Frontal cortex (tissue), 4 donors: ENCODE results near the gene STARD9. TPM values are rescaled to one million over a fixed set of nuclear protein-coding genes. Genes with fewer than 3 reads are reported as not detected.
"Not testable (repeated sequence)": the region's sequence is repeated elsewhere in the genome, so short reads cannot be mapped to it uniquely, and the experiment has no call there.

Experiments used
- DNase-seq, 2 donors: peaks; one replicate each; pipeline ENCODE4 v3.0.0; 2012; ENCODE audit warnings: low spot score in 2 of 2
- FAIRE-seq: peaks from 2 replicates; lab custom pipeline; 2012; peaks lifted over from hg19 to GRCh38; lab: Jason Lieb, UNC
- total RNA-seq: library from RNA; depleted of rRNA; stranded (reverse); fragments of >200 nt; gene quantifications from one replicate; pipeline ENCODE4 v1.2.3, GENCODE V29; 2014
- donor health status: control.
- donor health status: control.
- donor health status: control.

The STARD9 gene
- total RNA-seq: 5.3 TPM

DNA sequence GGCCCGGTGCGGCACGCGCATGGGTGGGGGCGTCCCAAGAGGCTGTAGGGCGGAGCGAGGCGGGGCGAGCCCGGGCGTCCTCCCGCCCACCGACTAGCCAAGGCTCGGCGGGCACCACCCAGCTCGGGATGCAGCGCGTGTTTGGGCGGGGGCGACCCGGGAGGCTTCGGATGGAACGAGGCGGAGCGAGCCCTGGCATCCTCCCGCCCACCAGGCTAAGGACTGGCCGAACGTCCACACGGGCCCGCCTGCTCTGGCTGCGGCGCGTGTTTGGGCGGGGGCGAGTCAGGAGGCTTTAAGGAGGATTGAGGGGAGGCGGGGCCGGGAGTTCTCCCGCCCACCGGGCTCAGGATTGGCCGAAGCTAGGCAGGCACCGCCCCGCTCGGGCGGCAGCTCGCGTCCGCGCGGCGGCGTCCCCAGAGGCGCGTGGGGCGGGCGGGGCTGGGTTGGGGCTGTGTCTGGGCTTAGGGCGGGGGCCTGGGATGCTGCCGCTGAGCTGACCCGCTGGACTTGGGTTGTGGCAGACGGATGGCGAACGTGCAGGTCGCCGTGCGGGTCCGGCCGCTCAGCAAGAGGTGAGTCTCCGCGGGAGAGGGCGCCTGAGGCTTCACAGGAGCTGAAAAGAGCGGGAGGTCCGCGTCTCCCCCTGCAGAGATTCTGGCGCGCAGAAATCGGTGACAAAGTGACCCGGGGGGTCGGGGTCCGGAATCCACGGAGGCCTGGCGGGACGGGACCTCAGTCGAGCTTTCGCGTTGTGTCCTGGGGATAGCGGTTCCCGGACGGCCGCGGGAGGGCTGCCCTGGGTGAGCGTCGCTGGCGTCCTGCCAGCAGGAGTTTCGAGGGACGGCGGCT, at the start of gene STARD9:
Gene STARD9 (plus strand): TSS at position 419 of the 852 bp plus-strand sequence. CDS start 110 bp downstream, at position 529.
- DNase-seq (peak; percentile 98), FAIRE-seq (no peak)

DNA sequence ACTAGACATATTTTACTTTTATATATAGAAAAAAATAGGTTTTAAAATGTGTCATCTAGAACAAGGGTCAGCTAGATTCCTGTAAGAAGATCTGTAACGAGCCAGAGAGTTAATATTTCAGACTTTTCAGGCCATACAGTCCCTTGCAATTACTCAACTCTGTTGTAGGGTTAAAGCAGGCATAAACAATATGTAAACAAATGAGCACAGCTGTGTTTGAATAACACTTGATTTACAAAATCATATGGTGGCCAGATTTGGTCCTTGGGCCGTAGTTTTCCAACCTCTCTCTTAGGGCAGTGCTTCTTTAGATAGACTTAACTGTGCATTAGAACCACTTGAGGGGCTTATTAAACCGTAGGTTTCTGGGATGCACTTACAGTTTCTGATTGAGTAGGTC, 46.4 kb upstream of the STARD9 start:
- no peak for DNase-seq
- FAIRE-seq: no peak

- DNase-seq (no peak), FAIRE-seq (no peak)
Observed at GRCh38 chr15:42533246-42533645, 42.2 kb upstream of the STARD9 start.

DNA sequence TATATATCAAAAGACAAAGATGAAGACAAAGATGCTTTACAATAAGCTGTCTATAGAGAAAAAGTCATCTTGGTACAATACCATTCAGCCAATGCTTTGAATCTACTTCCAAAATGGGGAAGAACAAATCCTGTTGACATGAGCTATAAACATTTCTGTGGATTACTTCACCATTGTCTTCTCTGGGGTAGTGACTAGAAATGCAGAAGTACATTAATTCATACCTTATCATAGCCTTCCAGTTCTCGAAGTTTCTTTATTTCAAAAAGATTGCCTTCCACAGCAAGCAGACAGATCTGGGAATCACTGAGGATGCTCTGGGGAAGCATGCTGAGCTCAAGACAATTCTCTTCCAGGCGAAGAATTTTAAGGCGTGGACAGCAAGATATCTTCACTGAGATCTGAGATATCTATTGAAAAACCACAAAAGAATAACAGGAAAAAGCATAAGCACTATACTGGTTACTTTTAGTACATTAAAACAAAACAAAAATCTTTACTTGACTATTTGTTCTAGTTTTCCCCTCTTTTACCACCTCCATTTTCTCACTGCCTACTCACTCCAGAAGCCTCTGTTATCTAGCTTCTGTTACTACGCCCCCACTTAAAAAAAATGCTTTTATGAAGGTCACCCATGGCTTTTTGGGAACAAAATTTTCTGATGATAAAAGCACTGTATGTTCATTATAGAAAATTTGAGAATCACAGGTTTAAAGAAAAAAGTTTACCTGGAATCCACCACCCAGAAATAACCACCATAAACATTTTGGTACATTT, 30.4 kb upstream of the STARD9 start:
- DNase-seq (no peak), FAIRE-seq (no peak)

GRCh38 chr15:42547918-42548248, 27.5 kb upstream of the STARD9 start:
- no peak for DNase-seq
- no peak for FAIRE-seq

GRCh38 chr15:42548249-42549031, 27.0 kb upstream of the STARD9 start, which contains the start of the genes HAUS2 and LRRC57:
Gene HAUS2, plus strand, starts transcription at chr15:42548838. Its CDS starts 35 bp downstream, at chr15:42548873.
Gene LRRC57, minus strand, starts transcription at chr15:42548793. Its CDS starts 359 bp downstream, at chr15:42548434.
- peak; percentile 82 to 91 for DNase-seq
- FAIRE-seq: no peak

DNA sequence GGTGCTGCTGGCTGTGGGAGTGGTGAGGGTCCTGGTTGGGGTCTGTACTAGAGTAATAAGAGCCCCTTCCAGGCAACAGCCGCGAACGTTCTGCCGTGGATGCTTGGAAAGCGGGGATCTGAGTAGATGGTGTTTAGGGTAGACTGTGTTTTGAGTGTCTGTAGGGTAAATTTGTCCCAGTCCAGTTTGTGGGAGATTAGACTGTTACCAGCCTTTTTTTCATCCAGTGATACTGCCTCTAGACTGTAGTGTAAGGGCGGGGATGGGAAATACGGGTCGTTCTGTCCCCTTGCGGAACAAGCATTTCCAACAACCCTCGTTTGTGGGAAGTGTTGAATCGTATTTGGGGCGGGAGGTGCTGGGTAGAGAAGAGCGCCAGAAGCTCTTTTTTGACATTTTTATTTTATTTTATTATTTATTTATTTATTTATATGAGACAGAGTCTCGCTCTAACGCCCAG, 26.3 kb upstream of the STARD9 start:
- DNase-seq (peak; percentile 25 to 29), FAIRE-seq (no peak)

DNA sequence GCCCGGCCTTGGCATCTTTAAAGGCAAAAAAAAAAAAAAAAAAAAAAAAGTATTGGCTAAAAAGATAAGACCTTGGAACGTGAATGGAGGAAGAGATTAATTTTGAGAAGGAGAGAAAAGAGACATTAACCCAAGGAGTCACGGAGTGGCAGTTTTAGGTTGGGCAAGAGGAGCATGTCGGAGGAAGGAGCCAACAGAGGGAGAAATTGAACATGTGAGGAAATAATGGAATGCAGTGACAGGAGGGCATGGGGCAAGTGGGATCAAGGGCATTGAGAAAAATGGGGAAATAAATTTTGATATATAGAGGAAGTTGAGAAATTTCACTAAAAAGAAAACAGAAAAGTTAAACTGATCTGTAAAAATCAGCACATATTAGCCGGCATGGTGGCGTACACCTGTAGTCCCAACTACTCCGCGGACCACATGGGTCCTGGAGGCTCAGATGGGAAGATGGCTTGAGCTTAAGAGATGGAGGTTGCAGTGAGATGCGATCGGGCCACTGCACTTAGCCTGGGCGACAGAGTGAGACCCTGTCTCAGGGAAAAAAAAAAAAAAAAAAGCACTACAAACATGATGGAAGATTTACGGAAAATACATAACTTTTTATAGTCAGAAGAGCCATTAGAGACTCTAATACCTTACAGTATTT, 25.5 kb upstream of the STARD9 start:
- DNase-seq (no peak), FAIRE-seq (no peak)

- FAIRE-seq: no peak
- no peak for DNase-seq
Observed at GRCh38 chr15:42553554-42553953, 21.9 kb upstream of the STARD9 start.

GRCh38 chr15:42556550-42557207, 18.7 kb upstream of the STARD9 start:
- not testable (repeated sequence) for DNase-seq, FAIRE-seq

- DNase-seq (no peak), FAIRE-seq (no peak)
Observed at GRCh38 chr15:42558739-42559138, 16.7 kb upstream of the STARD9 start.

- FAIRE-seq: no peak
- no peak for DNase-seq
Observed at GRCh38 chr15:42576040-42576594, 711 bp downstream of the STARD9 start.

DNA sequence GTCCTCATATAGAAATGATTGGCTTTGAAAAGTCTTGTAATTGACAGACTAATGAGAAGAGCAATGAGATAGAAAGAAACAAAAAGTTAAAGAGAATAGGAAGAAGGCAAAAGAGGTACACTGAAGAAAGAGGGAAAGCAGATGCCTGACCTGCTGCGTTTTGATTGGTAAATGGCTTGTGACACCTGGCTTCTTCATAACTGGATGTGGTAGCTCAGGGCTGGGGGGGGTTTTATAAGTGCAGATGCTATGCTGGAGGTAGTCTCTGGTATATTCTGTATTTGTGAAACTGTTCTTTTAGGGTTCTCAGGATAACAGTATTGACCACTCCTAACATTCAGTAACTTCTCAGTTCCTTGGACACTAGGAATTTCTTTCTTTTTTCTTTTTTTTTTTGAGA, 1.4 kb downstream of the STARD9 start:
- DNase-seq: no peak
- FAIRE-seq: no peak

DNA sequence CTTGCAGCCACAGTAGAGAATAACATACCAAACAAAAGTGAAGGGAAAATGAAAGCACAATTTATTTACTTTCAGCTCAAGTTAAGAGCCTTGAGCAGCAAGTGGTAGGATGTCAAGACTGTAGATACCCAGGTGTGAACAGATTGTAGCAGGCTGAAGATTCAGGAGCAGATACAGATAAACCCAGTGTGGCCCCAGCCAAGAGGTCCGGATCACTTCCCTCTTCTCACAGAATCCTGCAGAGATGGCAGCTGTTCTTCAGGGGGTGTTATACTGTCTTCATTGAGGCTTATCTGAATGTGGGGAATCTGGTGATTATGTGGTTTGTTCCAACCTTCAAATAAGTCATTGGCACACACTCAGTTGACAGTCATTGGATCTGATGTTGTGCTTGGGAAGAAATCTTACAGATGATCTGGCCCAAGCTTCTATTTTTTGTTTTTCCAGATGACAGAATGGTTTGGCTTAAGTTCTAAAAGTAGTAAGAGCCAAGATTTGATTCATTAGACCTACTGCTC, 2.2 kb downstream of the STARD9 start:
- FAIRE-seq (no peak), DNase-seq (no peak)

- FAIRE-seq: no peak
- DNase-seq: no peak
Observed at GRCh38 chr15:42578984-42579537, 3.7 kb downstream of the STARD9 start.

GRCh38 chr15:42581272-42581730, 5.9 kb downstream of the STARD9 start:
- DNase-seq (peak; percentile 72 to 73), FAIRE-seq (no peak)

- no peak for DNase-seq
Observed at GRCh38 chr15:42582569-42583375, 7.4 kb downstream of the STARD9 start.

More at GRCh38 chr15:42582569-42583375, 7.4 kb downstream of the STARD9 start:
- no peak for FAIRE-seq
